ENCODE data around the gene GEMIN4. TPM values are rescaled to one million over a fixed set of nuclear protein-coding genes. Genes with fewer than 3 reads are reported as not detected.
"Not testable (repeated sequence)": the region's sequence is repeated elsewhere in the genome, so short reads cannot be mapped to it uniquely, and the experiment has no call there.

GEMIN4 gene
- total RNA-seq, 1 experiment from 2014 or later, result 47.4 TPM

GRCh38 chr17:794876-795275 is 42.8 kb upstream of the GEMIN4 start:
- no peaks in the 10 kb centered on the region for H3K9me3 ChIP-seq (ENCODE audit: insufficient read depth, low read depth)
- DNase-seq, result peak; percentile 42 to 54
- H3K9me2 ChIP-seq (ENCODE audit: insufficient read depth), result no peaks in the 10 kb centered on the region
- BruUV-seq (replicated peaks), result TSS peak; percentile 4
- POLR2A ChIA-PET (ENCODE audit: unreplicated experiment), result no interaction called here
- H3K27ac ChIP-seq, result no peak overlapping the region
- H3K36me3 ChIP-seq (ENCODE audit: low read depth), result 0 out of 2 replicates have a peak, but pooled peaks cover 5% of the 10 kb centered on the region
- no peak overlapping the region for H3K4me3 ChIP-seq
- H3F3A ChIP-seq (ENCODE audit: insufficient read depth, low read depth), result peaks cover 10% of the 10 kb centered on the region; the same call in 1 of the 2 replicates
- no peaks in the 10 kb centered on the region for H3K79me2 ChIP-seq (ENCODE audit: low read depth)
- H2AFZ ChIP-seq, result no peak overlapping the region
- H4K20me1 ChIP-seq (ENCODE audit: insufficient read depth), result peaks cover 22% of the 10 kb centered on the region
- no peaks in the 10 kb centered on the region for H3K27me3 ChIP-seq (ENCODE audit: insufficient read depth, low read depth)
- TF ChIP-seq CTCF (conservative IDR thresholded peaks at IDR 0.05) (peak; percentile 82), EZH2 (IDR thresholded peaks at IDR 0.05; ENCODE audit: low read depth) (no peak)
- no peak overlapping the region for H3K4me2 ChIP-seq
- CTCF ChIA-PET, result interaction anchor here (0.6 to 0.7 kb wide), 2 partner anchors 111 to 383 kb away, joined by 3 to 6 read pairs; no protein-coding TSS in a partner anchor
- intact Hi-C loops (cut with micrococcal nuclease; ENCODE audit: unreplicated experiment), result loop anchor here (2.0 to 5.0 kb wide), 2 partner anchors 186 to 392 kb away; no protein-coding TSS in a partner anchor
- no peaks in the 10 kb centered on the region for H3K4me1 ChIP-seq (replicated peaks; ENCODE audit: insufficient read depth)

GRCh38 chr17:792277-792676 is 40.2 kb upstream of the GEMIN4 start:
- H3K9me3 ChIP-seq (ENCODE audit: insufficient read depth, low read depth), result no peaks in the 10 kb centered on the region
- H3F3A ChIP-seq (ENCODE audit: insufficient read depth, low read depth), result peaks cover 16% of the 10 kb centered on the region; the same call in 1 of the 2 replicates
- no peaks in the 10 kb centered on the region for H3K4me1 ChIP-seq (replicated peaks; ENCODE audit: insufficient read depth)
- H3K36me3 ChIP-seq (ENCODE audit: low read depth), result 0 out of 2 replicates have a peak, but pooled peaks cover 22% of the 10 kb centered on the region
- no peak overlapping the region for H2AFZ ChIP-seq
- intact Hi-C loops (cut with micrococcal nuclease; ENCODE audit: unreplicated experiment), result loop anchor here (5.0 kb wide), 1 partner anchor 395 kb away; no protein-coding TSS in a partner anchor
- ChIA-PET POLR2A (ENCODE audit: unreplicated experiment) (no interaction called here), CTCF (no interaction called here)
- TF ChIP-seq CTCF (conservative IDR thresholded peaks at IDR 0.05) (peak; percentile 29; the same call in 1 of the 2 replicates), EZH2 (IDR thresholded peaks at IDR 0.05; ENCODE audit: low read depth) (no peak)
- no peaks in the 10 kb centered on the region for H3K9me2 ChIP-seq (ENCODE audit: insufficient read depth)
- no peaks in the 10 kb centered on the region for H3K27me3 ChIP-seq (ENCODE audit: insufficient read depth, low read depth)
- H3K4me2 ChIP-seq, result no peak overlapping the region
- H3K79me2 ChIP-seq (ENCODE audit: low read depth), result no peaks in the 10 kb centered on the region
- BruUV-seq (replicated peaks), result no TSS peak
- DNase-seq, result no peak
- no peak overlapping the region for H3K4me3 ChIP-seq
- no peak overlapping the region for H3K27ac ChIP-seq
- peaks cover 21% of the 10 kb centered on the region for H4K20me1 ChIP-seq (ENCODE audit: insufficient read depth)

- Histone ChIP-seq H3K79me2 (ENCODE audit: low read depth) (no peaks in the 10 kb centered on the region), H3K4me1 (replicated peaks; ENCODE audit: insufficient read depth) (no peaks in the 10 kb centered on the region), H3K9me3 (ENCODE audit: insufficient read depth, low read depth) (no peaks in the 10 kb centered on the region), H3K27ac (no peak overlapping the region), H3K4me3 (no peak overlapping the region), H3K9me2 (ENCODE audit: insufficient read depth) (no peaks in the 10 kb centered on the region), H4K20me1 (ENCODE audit: insufficient read depth) (peaks cover 21% of the 10 kb centered on the region), H3K36me3 (ENCODE audit: low read depth) (0 out of 2 replicates have a peak, but pooled peaks cover 22% of the 10 kb centered on the region), H3K4me2 (no peak overlapping the region), H2AFZ (no peak overlapping the region), H3K27me3 (ENCODE audit: insufficient read depth, low read depth) (no peaks in the 10 kb centered on the region), H3F3A (ENCODE audit: insufficient read depth, low read depth) (peaks cover 16% of the 10 kb centered on the region; the same call in 1 of the 2 replicates)
- intact Hi-C loops (cut with micrococcal nuclease; ENCODE audit: unreplicated experiment), result loop anchor here (5.0 kb wide), 1 partner anchor 395 kb away; no protein-coding TSS in a partner anchor
- no peak for DNase-seq
- no TSS peak for BruUV-seq (replicated peaks)
- TF ChIP-seq CTCF (conservative IDR thresholded peaks at IDR 0.05) (no peak), EZH2 (IDR thresholded peaks at IDR 0.05; ENCODE audit: low read depth) (no peak)
- CTCF ChIA-PET, result no interaction called here
- POLR2A ChIA-PET (ENCODE audit: unreplicated experiment), result no interaction called here
These were observed 39.8 kb upstream of the GEMIN4 start for GRCh38 chr17:791829-792228.

- CTCF ChIA-PET, result not testable (repeated sequence)
These were observed 38.8 kb upstream of the GEMIN4 start for GRCh38 chr17:790874-791247.

GRCh38 chr17:789931-790873 is 38.1 kb upstream of the GEMIN4 start:
- H3K79me2 ChIP-seq (ENCODE audit: low read depth); CTCF ChIA-PET; POLR2A ChIA-PET (ENCODE audit: unreplicated experiment); DNase-seq; H3F3A ChIP-seq (ENCODE audit: insufficient read depth, low read depth); H3K9me3 ChIP-seq (ENCODE audit: insufficient read depth, low read depth); H3K9me2 ChIP-seq (ENCODE audit: insufficient read depth); H3K4me1 ChIP-seq (replicated peaks; ENCODE audit: insufficient read depth); BruUV-seq (replicated peaks); H3K4me2 ChIP-seq; H2AFZ ChIP-seq; H3K4me3 ChIP-seq; H3K27ac ChIP-seq; H3K27me3 ChIP-seq (ENCODE audit: insufficient read depth, low read depth): not testable (repeated sequence)
- intact Hi-C loops (cut with micrococcal nuclease; ENCODE audit: unreplicated experiment), result loop anchor here (5.0 kb wide), 1 partner anchor 397 kb away; no protein-coding TSS in a partner anchor
- Histone ChIP-seq H3K36me3 (ENCODE audit: low read depth) (0 out of 2 replicates have a peak, but pooled peaks cover 22% of the 10 kb centered on the region), H4K20me1 (ENCODE audit: insufficient read depth) (peaks cover 15% of the 10 kb centered on the region)

More at GRCh38 chr17:790874-791247, 38.8 kb upstream of the GEMIN4 start:
- Histone ChIP-seq H4K20me1 (ENCODE audit: insufficient read depth) (peaks cover 20% of the 10 kb centered on the region), H3K36me3 (ENCODE audit: low read depth) (0 out of 2 replicates have a peak, but pooled peaks cover 22% of the 10 kb centered on the region), H3F3A (ENCODE audit: insufficient read depth, low read depth) (peaks cover 14% of the 10 kb centered on the region; the same call in 1 of the 2 replicates)
- H3K27ac ChIP-seq; POLR2A ChIA-PET (ENCODE audit: unreplicated experiment); H3K27me3 ChIP-seq (ENCODE audit: insufficient read depth, low read depth); H3K79me2 ChIP-seq (ENCODE audit: low read depth); H3K4me1 ChIP-seq (replicated peaks; ENCODE audit: insufficient read depth); H3K9me2 ChIP-seq (ENCODE audit: insufficient read depth); H3K4me2 ChIP-seq; BruUV-seq (replicated peaks); H3K4me3 ChIP-seq; DNase-seq; H3K9me3 ChIP-seq (ENCODE audit: insufficient read depth, low read depth); H2AFZ ChIP-seq: not testable (repeated sequence)
- intact Hi-C loops (cut with micrococcal nuclease; ENCODE audit: unreplicated experiment), result loop anchor here (5.0 kb wide), 1 partner anchor 396 kb away; no protein-coding TSS in a partner anchor
